Stimulated activated CD8-positive, alpha-beta memory T cell treated with anti-CD3 and anti-CD28 coated beads, Interleukin-7, amount 100 ng/mL, for 4 hours (primary cell): Measurements from ENCODE around the gene NPHS1.
"Not testable (repeated sequence)": the region's sequence is repeated elsewhere in the genome, so short reads cannot be mapped to it uniquely, and the experiment has no call there.

Experiments
- DNase-seq, 2 donors: peaks; one replicate each; pipeline ENCODE4 v3.0.0-alpha.2; 2020; ENCODE audit warnings: low read depth in 2 of 2

NPHS1 gene

DNA sequence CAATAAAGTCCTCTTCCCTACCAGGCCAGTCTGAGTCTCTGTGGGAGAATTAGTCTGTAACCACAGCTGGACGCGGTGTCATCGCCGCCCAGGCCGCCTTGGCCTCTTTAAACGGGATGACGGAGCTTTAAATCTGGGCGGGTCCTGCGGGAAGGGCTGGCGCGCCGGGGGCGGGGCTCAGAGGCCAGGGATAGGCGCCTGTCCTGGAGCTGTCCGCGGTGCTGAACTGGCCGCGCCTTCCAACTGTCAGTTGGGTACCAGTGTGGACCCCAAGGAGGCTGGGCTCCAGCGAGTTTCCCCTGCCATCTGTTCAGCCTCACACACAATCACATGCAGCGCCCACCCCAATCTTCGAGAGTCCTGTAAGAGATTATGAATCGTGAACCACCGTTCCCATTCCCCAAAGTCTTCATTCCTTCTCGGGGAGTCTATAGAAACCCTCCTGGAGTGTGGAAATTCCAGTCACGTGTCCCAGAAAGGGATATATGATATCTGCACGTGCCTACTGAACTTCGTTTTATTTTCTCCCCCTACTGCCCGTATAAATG lies 27.5 kb upstream of the NPHS1 start:
- peak in 1 of 2 donors; percentile 50 for DNase-seq

- DNase-seq = no peak
Measured at GRCh38 chr19:35879068-35879467, 26.8 kb upstream of the NPHS1 start.

DNA sequence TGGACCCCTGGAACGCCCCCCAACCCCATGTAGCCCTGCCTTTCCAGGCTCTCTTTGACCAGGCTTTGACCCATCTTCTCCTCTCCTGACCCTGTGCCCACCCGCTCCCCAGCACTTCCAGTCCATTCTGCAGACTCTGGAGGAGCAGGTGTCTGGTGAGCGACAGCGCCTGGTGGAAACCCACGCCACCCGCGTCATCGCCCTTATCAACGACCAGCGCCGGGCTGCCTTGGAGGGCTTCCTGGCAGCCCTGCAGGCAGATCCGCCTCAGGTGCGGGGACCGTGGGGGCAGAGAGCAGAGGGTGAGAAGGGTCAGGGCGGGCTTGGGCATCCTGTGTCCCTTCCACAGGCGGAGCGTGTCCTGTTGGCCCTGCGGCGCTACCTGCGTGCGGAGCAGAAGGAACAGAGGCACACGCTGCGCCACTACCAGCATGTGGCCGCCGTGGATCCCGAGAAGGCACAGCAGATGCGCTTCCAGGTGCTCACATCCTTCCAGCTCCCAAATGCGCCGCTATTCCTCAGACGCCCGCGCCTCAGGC lies 22.2 kb upstream of the NPHS1 start:
- DNase-seq = no peak

- DNase-seq = no peak
Measured at GRCh38 chr19:35872180-35872579, 19.9 kb upstream of the NPHS1 start.

DNA sequence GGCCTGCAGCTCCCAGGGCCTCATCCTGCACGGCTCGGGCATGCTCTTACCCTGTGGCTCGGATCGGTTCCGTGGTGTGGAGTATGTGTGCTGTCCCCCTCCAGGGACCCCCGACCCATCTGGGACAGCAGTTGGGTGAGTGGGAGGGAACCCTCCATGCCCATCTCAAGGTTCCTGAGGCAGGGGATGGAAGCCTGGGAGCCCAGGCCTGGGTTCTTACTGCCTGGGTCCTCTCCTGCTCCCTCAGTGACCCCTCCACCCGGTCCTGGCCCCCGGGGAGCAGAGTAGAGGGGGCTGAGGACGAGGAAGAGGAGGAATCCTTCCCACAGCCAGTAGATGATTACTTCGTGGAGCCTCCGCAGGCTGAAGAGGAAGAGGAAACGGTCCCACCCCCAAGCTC lies 19.3 kb upstream of the NPHS1 start:
- DNase-seq = no peak

DNA sequence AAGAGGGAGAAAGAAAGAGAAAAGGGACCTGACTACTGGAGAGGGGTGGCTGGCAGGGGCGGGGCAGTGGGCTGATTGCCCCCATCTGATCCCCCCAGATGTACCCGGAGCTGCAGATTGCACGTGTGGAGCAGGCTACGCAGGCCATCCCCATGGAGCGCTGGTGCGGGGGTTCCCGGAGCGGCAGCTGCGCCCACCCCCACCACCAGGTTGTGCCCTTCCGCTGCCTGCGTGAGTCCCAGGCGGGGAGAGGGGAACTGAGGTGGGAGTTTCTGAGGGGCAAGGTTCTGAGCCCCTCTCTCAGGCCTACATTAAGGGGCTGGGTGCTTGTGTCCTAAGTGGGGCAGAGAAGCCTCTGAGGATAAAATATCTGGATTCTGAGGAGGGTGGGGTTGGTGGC lies 18.5 kb upstream of the NPHS1 start:
- DNase-seq = no peak

GRCh38 chr19:35870124-35870736 lies 17.9 kb upstream of the NPHS1 start:
- not testable (repeated sequence) for DNase-seq

DNA sequence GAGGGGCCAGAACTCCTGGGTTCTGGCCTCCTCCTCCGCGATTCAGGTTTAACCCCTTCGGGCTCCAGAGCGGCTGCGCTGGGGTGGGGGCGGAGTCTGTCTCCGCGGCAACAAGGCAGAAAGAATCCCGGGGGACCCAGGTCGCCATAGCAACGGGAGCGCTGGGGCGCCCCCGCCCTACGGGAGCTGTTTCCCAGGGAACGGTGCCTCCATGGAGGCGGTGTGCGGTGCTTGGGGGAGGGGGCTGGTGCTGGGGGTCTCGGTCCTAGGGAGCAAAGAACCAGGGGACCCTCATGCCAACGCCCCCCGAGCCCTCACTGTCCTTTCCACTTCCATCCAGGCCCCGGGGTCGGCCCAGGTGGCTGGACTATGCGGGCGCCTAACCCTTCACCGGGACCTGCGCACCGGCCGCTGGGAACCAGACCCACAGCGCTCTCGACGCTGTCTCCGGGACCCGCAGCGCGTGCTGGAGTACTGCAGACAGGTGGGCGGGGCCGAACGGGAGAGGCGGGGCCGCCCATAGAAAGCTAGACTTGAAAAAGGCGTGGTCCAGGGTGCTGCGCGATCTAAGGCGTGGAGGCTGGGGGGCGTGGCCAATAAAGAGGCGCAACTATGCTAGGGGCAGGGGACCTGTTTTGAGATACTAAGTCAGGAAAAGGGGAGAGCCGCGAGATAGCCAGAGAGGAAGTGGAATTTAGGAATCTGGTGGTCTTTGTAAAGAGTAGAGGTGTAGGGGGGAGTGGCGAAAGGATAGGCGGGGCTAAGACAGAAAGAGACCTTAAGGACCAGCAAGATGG lies 17.2 kb upstream of the NPHS1 start:
- DNase-seq = peak; percentile 64 to 72

DNA sequence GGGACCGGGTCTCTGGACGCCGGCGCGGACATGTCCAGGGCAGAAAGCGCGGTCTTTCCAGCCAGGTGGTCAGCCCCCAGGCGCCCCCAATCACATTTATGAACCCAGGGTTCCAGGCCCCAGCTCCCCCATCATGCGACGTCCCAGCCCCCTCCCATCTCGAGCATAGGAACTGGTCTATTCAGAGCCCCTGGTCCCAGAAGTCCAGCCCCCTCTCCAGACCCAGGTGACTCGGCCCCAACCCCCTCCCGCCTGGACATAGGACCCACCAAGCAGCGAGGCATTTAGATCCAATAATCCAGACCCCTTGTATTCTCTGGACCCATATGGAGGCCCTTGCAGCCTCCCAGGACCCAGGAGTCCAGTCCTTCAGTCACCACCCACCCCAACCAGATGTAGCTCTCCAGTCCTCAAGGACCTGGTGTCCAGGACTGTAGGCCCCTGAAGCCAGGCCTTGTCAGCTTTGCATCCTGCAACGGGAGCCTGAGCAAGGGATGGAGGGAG lies 16.6 kb upstream of the NPHS1 start:
- no peak for DNase-seq

DNA sequence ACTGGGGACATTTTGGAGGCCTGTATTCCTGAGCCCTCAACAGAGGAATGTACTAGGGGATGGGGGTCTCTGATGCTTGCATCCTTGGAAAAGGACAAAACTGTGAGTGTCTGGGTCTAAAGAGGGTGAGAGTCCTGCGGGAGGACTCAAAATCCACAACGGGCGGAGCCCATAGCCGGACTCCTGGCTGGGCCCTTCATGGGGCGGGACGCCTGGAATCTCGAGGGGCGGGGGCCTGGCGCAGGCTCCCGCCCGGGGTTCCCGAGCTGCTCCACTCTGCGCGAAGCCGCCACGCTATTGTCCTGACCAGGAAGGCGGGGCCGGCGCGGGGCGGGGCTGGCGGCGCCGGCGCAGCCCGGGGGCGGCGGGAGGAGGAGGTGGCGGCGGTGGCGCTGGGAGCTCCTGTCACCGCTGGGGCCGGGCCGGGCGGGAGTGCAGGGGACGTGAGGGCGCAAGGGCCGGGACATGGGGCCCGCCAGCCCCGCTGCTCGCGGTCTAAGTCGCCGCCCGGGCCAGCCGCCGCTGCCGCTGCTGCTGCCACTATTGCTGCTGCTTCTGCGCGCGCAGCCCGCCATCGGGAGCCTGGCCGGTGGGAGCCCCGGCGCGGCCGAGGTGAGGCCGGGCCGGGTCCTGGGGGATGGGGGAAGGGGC lies 16.0 kb upstream of the NPHS1 start, which contains the start of gene APLP1:
APLP1 (plus strand) TSS at position 403 of the 651 bp plus-strand sequence; CDS start at position 466, 63 bp downstream.
- peak; percentile 39 to 69 for DNase-seq

- no peak for DNase-seq
Measured at GRCh38 chr19:35863018-35863417, 10.7 kb upstream of the NPHS1 start.

- DNase-seq = no peak
Measured at GRCh38 chr19:35862528-35862927, 10.2 kb upstream of the NPHS1 start.

GRCh38 chr19:35861640-35862160 lies 9.4 kb upstream of the NPHS1 start:
- no peak for DNase-seq

- DNase-seq = no peak
Measured at GRCh38 chr19:35860818-35861639, 8.7 kb upstream of the NPHS1 start.

DNA sequence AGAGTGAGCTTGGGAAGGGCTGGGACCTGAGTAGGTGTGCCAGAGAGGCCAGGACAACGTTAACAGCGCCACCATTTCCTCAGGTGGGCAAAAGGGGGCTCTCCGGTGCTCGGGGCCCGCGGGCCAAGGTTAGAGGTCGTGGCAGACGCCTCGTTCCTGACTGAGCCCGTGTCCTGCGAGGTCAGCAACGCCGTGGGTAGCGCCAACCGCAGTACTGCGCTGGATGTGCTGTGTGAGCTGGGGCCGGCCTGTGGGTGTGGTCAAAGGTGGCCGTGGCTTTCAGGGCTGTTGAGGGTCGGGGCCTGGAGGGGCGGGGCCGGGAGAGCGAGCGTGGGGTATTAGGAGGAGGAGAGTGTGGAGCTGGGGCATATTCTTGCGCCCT lies 8.1 kb upstream of the NPHS1 start:
- DNase-seq = no peak

GRCh38 chr19:35859414-35859813 lies 7.1 kb upstream of the NPHS1 start:
- no peak for DNase-seq

- no peak for DNase-seq
Measured at GRCh38 chr19:35858311-35858710, 6.0 kb upstream of the NPHS1 start.

GRCh38 chr19:35856546-35857149 lies 4.3 kb upstream of the NPHS1 start, which contains the start of gene KIRREL2:
KIRREL2 (plus strand) TSS chr19:35856911; CDS start chr19:35857120, 209 bp downstream.
- no peak for DNase-seq

DNA sequence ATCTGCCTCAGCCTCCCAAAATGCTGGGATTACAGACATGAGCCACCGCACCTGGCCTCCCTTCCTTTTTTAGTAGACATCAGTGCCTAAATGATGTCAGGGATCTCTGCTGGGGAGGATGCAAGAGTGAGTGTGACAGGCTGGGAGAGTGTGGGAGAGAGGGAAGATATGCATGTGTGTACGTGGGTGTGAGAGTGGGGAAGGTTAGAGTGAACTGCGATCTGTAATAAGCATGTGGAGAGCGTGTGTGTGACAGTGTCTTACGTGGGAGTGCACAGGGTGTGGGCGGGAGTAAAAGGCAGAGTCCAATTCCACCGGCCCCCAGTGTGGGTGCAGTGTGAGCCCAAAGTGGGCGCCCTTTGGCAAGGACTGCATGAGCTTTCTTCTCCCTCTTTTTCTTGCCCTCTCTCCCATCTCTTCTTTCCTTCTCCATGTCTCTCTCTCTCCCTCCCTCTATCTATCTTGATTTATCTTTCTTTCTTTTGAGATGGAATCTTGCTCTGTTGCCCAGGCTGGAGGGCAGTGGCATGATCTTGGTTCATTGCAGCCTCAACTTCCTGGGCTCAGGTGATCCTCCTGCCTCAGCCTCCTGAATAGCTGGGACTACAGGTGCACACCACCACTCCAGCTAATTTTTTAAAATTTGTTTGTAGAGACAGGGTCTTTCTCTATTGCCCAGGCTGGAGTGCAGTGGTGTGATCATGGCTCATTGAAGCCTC lies 893 bp upstream of the NPHS1 start:
- no peak for DNase-seq
